ENCODE data around the gene MYO5A.

DNA sequence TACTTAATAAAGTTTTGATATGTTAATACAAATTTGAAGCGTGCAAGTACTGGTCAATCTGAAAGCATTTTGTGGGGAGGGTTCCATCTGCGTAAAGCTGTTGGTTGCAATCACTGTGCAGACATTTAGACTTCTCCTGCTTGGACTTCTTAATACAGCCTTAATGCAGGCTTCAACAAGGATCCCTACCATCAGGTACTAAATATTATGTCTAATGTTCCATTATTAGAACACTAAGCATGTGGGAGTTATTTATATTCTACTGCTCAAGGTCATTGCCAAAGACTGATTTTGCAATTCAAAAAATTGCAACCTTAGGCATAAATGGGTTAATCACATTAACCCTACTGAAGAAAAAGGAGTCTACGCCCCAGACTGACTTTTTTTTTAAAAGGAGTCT lies 159.2 kb downstream of the MYO5A start:
- TF ChIP-seq, protein P1, sequence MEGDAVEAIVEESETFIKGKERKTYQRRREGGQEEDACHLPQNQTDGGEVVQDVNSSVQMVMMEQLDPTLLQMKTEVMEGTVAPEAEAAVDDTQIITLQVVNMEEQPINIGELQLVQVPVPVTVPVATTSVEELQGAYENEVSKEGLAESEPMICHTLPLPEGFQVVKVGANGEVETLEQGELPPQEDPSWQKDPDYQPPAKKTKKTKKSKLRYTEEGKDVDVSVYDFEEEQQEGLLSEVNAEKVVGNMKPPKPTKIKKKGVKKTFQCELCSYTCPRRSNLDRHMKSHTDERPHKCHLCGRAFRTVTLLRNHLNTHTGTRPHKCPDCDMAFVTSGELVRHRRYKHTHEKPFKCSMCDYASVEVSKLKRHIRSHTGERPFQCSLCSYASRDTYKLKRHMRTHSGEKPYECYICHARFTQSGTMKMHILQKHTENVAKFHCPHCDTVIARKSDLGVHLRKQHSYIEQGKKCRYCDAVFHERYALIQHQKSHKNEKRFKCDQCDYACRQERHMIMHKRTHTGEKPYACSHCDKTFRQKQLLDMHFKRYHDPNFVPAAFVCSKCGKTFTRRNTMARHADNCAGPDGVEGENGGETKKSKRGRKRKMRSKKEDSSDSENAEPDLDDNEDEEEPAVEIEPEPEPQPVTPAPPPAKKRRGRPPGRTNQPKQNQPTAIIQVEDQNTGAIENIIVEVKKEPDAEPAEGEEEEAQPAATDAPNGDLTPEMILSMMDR (IDR thresholded peaks at IDR 0.05): no peak
- TF ChIP-seq POLR2A (IDR thresholded peaks at IDR 0.05): no peak
- no peak for TF ChIP-seq EP300 (IDR thresholded peaks at IDR 0.05)
